LoVo (cell line): ENCODE data around the gene ZNF423.

Experiments
- DNase-seq: peaks from one replicate; pipeline ENCODE4 v3.0.0-alpha.2; 2016; ENCODE audit warnings: low spot score

Gene ZNF423

GRCh38 chr16:49529411-49530045, 326.4 kb downstream of the ZNF423 start:
- no peak for DNase-seq

- no peak for DNase-seq
Measured at GRCh38 chr16:49528866-49529288, 327.0 kb downstream of the ZNF423 start.

GRCh38 chr16:49528060-49528865, 327.6 kb downstream of the ZNF423 start:
- no peak for DNase-seq

- no peak for DNase-seq
Measured at GRCh38 chr16:49527611-49528010, 328.3 kb downstream of the ZNF423 start.

GRCh38 chr16:49526860-49527365, 329.0 kb downstream of the ZNF423 start:
- DNase-seq = no peak

GRCh38 chr16:49524947-49525315, 331.0 kb downstream of the ZNF423 start:
- DNase-seq = no peak

GRCh38 chr16:49524216-49524946, 331.5 kb downstream of the ZNF423 start:
- DNase-seq = no peak

- DNase-seq = no peak
Measured at GRCh38 chr16:49523435-49524159, 332.3 kb downstream of the ZNF423 start.

- no peak for DNase-seq
Measured at GRCh38 chr16:49521734-49522325, 334.1 kb downstream of the ZNF423 start.

- DNase-seq = no peak
Measured at GRCh38 chr16:49520492-49521038, 335.3 kb downstream of the ZNF423 start.

- DNase-seq = no peak
Measured at GRCh38 chr16:49519741-49520140, 336.2 kb downstream of the ZNF423 start.

- no peak for DNase-seq
Measured at GRCh38 chr16:49519008-49519656, 336.8 kb downstream of the ZNF423 start.

- DNase-seq = no peak
Measured at GRCh38 chr16:49516382-49517036, 339.4 kb downstream of the ZNF423 start.

GRCh38 chr16:49515861-49516260, 340.1 kb downstream of the ZNF423 start:
- DNase-seq = no peak

GRCh38 chr16:49515016-49515565, 340.8 kb downstream of the ZNF423 start:
- DNase-seq = no peak

- no peak for DNase-seq
Measured at GRCh38 chr16:49514073-49514980, 341.6 kb downstream of the ZNF423 start.

- no peak for DNase-seq
Measured at GRCh38 chr16:49513040-49513439, 342.9 kb downstream of the ZNF423 start.

GRCh38 chr16:49510654-49511305, 345.1 kb downstream of the ZNF423 start:
- no peak for DNase-seq
